Progenitor cell of endocrine pancreas (in vitro differentiated cells): Measurements from ENCODE around the gene EIF4E1B. TPM values are rescaled to one million over a fixed set of nuclear protein-coding genes. Genes with fewer than 3 reads are reported as not detected.

ENCODE experiments used
- DNase-seq: peaks from one replicate; pipeline ENCODE4 v3.0.0; 2021; ENCODE audit warnings: low spot score; ENCODE audit not compliant: unreplicated experiment
- H3K27ac Mint-ChIP-seq: 2 replicates; pipeline ENCODE4 v1.8.0; 2021; ENCODE audit warnings: mild to moderate bottlenecking, moderate library complexity, mixed read lengths
- H3K27me3 Mint-ChIP-seq: 2 replicates; pipeline ENCODE4 v1.8.0; 2021; ENCODE audit warnings: mixed read lengths
- H3K36me3 Mint-ChIP-seq: 2 replicates; pipeline ENCODE4 v1.8.0; 2022; ENCODE audit warnings: mixed read lengths; ENCODE audit not compliant: insufficient read depth
- H3K4me1 Mint-ChIP-seq: 2 replicates; pipeline ENCODE4 v1.8.0; 2021; ENCODE audit warnings: low read depth, mixed read lengths
- H3K4me3 Mint-ChIP-seq: 2 replicates; pipeline ENCODE4 v1.8.0; 2021; ENCODE audit warnings: low read depth, mild to moderate bottlenecking, moderate library complexity, mixed read lengths
- H3K9me3 Mint-ChIP-seq: 2 replicates; pipeline ENCODE4 v1.8.0; 2021; ENCODE audit warnings: low read depth, mixed read lengths
- total RNA-seq: library from RNA; stranded (reverse); gene quantifications from 2 replicates; pipeline ENCODE4 v1.2.1, GENCODE V29; 2021
- TF ChIP-seq, protein P1 (sequence below): fragments of 200-600 bp; sonication (generic); IDR thresholded peaks from one replicate; pipeline ENCODE4 v1.5.0; 2021; ENCODE audit warnings: antibody characterized with exemption, mild to moderate bottlenecking; ENCODE audit not compliant: unreplicated experiment

The EIF4E1B gene
- total RNA-seq, 1 donor from 2014 or later, result not detected

DNA sequence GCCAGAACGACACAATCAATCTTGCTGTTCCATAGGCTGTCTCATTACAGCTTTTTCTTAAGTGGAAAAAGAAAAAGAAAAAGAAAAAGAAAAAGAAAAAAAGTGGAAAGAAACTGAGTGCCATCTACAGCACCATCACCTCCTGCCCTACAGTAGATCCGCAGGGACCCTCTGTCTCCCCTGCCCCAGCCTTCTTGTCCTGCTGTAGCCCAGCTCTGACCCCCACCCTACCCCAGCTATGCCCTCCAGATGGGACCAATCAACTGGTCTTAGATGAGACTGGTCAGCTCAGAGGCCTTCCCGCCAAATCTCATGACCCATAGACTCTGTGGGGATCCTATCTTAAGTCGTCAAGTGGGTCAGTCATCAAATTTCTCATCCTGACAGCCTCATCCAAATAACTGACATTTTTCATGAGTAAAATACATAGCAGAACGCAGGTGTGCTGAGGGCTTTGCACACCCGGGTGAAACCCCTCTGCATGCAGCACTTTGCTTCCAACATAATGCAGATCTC lies 51.6 kb downstream of the EIF4E1B start:
- H3K27me3 Mint-ChIP-seq, result peaks cover 48% of the 10 kb centered on the region

DNA sequence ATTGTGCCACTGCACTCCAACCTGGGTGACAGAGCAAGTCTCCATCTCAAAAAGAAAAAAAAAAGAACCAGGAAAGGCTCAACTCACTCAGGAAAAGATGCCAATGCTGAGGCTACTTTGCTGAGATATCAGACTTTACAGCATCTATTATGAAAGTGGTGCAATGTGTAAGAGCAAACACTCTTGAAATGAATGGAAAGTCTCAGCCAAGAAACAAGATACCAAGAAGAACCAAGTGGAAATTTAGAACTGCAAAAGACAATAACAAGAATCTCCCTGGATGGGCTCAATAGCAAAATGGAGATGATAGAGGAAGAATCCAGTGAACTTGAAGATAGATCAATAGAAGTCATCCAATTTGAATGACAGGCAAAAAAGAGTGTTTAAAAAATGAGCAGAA lies 54.5 kb downstream of the EIF4E1B start:
- H3K36me3 Mint-ChIP-seq, result no peaks in the 10 kb centered on the region
- H3K4me1 Mint-ChIP-seq, result no peaks in the 10 kb centered on the region
- TF ChIP-seq, protein P1, sequence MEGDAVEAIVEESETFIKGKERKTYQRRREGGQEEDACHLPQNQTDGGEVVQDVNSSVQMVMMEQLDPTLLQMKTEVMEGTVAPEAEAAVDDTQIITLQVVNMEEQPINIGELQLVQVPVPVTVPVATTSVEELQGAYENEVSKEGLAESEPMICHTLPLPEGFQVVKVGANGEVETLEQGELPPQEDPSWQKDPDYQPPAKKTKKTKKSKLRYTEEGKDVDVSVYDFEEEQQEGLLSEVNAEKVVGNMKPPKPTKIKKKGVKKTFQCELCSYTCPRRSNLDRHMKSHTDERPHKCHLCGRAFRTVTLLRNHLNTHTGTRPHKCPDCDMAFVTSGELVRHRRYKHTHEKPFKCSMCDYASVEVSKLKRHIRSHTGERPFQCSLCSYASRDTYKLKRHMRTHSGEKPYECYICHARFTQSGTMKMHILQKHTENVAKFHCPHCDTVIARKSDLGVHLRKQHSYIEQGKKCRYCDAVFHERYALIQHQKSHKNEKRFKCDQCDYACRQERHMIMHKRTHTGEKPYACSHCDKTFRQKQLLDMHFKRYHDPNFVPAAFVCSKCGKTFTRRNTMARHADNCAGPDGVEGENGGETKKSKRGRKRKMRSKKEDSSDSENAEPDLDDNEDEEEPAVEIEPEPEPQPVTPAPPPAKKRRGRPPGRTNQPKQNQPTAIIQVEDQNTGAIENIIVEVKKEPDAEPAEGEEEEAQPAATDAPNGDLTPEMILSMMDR, result no peak
- H3K4me3 Mint-ChIP-seq, result no peak overlapping the region
- no peak for DNase-seq
- no peak overlapping the region for H3K27ac Mint-ChIP-seq
- H3K9me3 Mint-ChIP-seq, result peaks cover 4% of the 10 kb centered on the region
- H3K27me3 Mint-ChIP-seq, result peaks cover 36% of the 10 kb centered on the region

More for the DNA sequence above, 51.6 kb downstream of the EIF4E1B start:
- TF ChIP-seq, protein P1, result no peak
- H3K4me3 Mint-ChIP-seq, result no peak overlapping the region
- no peak for DNase-seq
- H3K27ac Mint-ChIP-seq, result no peak overlapping the region
- H3K36me3 Mint-ChIP-seq, result no peaks in the 10 kb centered on the region
- peaks cover 4% of the 10 kb centered on the region for H3K9me3 Mint-ChIP-seq
- H3K4me1 Mint-ChIP-seq, result no peaks in the 10 kb centered on the region

DNA sequence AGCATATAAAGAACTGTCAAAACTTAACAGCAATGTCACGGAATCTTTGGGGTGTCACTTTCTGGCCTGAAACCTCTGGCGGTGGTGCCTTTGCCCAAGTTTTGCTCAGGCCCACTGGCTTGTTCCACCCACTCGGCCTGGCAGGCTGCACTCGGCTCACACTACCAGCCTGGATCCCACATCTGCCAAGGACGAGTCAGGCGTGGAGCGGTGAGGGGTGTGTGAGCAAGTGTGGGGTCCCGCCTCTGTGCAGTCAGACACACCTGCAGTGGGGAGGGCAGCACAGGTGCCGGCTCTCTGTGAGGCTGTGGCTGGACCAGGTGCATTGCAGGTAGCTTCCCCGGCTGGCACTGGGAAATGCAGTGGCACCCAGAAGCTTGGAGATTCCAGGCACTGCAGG lies 56.8 kb downstream of the EIF4E1B start:
- no peak for DNase-seq
- no peak overlapping the region for H3K4me3 Mint-ChIP-seq
- peaks cover 4% of the 10 kb centered on the region for H3K9me3 Mint-ChIP-seq
- H3K27me3 Mint-ChIP-seq, result peaks cover 29% of the 10 kb centered on the region
- TF ChIP-seq, protein P1, result no peak
- peaks cover 4% of the 10 kb centered on the region for H3K4me1 Mint-ChIP-seq
- H3K36me3 Mint-ChIP-seq, result no peaks in the 10 kb centered on the region
- H3K27ac Mint-ChIP-seq, result no peak overlapping the region

DNA sequence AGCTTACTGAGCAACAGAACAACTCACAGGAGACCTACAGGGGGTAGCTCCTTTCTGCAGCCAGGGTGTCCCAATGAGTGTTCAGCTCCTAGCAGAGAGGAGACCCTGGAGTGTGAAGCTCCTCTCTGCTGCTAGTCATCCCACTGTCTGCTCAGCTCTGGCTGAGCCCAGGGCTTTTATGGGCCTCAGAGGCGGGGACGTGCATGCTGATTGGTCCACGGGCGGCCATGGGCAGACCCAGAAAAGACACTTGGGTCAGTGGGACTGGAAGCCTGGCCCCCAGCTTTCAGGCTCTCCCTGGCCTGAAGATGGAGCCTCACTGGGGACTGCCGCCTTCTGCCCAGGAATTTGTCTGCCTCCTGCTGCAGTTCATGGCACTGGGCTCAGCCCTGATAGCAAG lies 57.4 kb downstream of the EIF4E1B start:
- Mint-ChIP-seq H3K4me3 (no peak overlapping the region), H3K9me3 (peaks cover 4% of the 10 kb centered on the region), H3K36me3 (no peaks in the 10 kb centered on the region), H3K27ac (no peak overlapping the region), H3K27me3 (peaks cover 24% of the 10 kb centered on the region), H3K4me1 (peaks cover 10% of the 10 kb centered on the region)
- TF ChIP-seq, protein P1, result no peak
- DNase-seq, result no peak

DNA sequence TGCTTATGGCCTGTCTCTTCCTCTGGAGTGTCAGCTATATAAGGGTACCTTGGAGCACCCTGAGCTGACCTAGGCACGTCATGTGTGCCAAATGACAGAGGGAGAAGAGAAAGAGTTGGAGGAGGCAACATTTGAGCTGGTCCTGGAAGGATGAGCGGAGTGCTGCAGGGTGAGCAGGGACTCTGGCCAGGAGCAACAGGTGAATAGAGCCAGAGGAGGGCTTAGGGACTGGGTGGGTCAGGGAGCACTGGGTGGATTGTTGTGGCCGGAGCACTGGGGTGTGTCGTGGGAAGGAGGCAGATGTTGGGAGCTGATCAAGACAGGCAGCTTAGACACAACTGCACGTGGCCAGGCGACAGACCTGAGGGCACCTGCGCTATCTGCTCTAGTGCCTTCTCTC lies 60.4 kb downstream of the EIF4E1B start:
- Mint-ChIP-seq H3K27ac (no peak overlapping the region), H3K27me3 (peaks cover 29% of the 10 kb centered on the region), H3K4me1 (peaks cover 20% of the 10 kb centered on the region), H3K4me3 (no peak overlapping the region), H3K36me3 (no peaks in the 10 kb centered on the region), H3K9me3 (no peaks in the 10 kb centered on the region)
- no peak for DNase-seq
- TF ChIP-seq, protein P1, result no peak
